A549 (cell line): ENCODE measurements around the gene MTPN. TPM values are rescaled to one million over a fixed set of nuclear protein-coding genes. Genes with fewer than 3 reads are reported as not detected.

Experiments used
- ATAC-seq, 2 experiments: fragments of 200-7000 bp in 1 of 2; fragments of >200 bp in 1 of 2; cut with Nextera tagmentation in 1 of 2; cut with Tn5 transposase in 1 of 2; 3 replicates each; pipeline versions ENCODE4 v1.8.0 to v1.9.1; 2018 to 2020; ENCODE audit warnings: mild to moderate bottlenecking in 1 of 2, moderate library complexity in 1 of 2
- CTCF ChIA-PET: fragments of 300-600 bp; sonication (Branson Sonifier 250); formaldehyde crosslinking; extraction: SDS; loops from one replicate; lab custom pipeline; 2021; ENCODE audit warnings: antibody characterized with exemption, inconsistent platforms; lab: Yijun Ruan, JAX
- POLR2A ChIA-PET: fragments of 350-600 bp; formaldehyde crosslinking; extraction: SDS; loops from one replicate; lab custom pipeline; 2021; ENCODE audit warnings: antibody characterized with exemption, inconsistent platforms; lab: Yijun Ruan, JAX
- DNase-seq, 2 experiments: peaks; one replicate each; pipeline versions ENCODE4 v3.0.0 to v3.0.0-alpha.2; 2011 to 2016; ENCODE audit warnings: low read depth in 1 of 2, low spot score in 1 of 2
- FAIRE-seq: peaks from 2 replicates; lab custom pipeline; 2011; peaks lifted over from hg19 to GRCh38; lab: Jason Lieb, UNC
- H3K27ac ChIP-seq, 2 experiments: fragments of >200 bp; sonication (Bioruptor Twin); formaldehyde crosslinking; 3 replicates each; pipeline ENCODE4 v1.5.1; 2016 to 2017
- H3K4me1 ChIP-seq: fragments of >200 bp; sonication (Bioruptor Twin); formaldehyde crosslinking; 3 replicates; pipeline ENCODE4 v1.6.1; 2016
- H3K4me2 ChIP-seq: fragments of >200 bp; sonication (Bioruptor Twin); formaldehyde crosslinking; 3 replicates; pipeline ENCODE4 v1.6.1; 2016
- H3K4me3 ChIP-seq: fragments of >200 bp; sonication (Bioruptor Twin); formaldehyde crosslinking; 3 replicates; pipeline ENCODE4 v1.5.1; 2016
- H3K9me3 ChIP-seq: fragments of >200 bp; sonication (Bioruptor Twin); formaldehyde crosslinking; 3 replicates; pipeline ENCODE4 v1.6.1; 2016
- CBX8 ChIP-seq: fragments of 200-600 bp; sonication (generic); IDR thresholded peaks from 2 replicates; pipeline ENCODE4 v1.6.1; 2016
- CEBPB ChIP-seq, 2 experiments: fragments of >200 bp in 1 of 2; sonication (Bioruptor Twin) in 1 of 2; formaldehyde crosslinking in 1 of 2; IDR thresholded peaks; 2 replicates each; pipeline ENCODE4 v1.6.1; 2012 to 2016
- CHD4 ChIP-seq: fragments of 200-600 bp; sonication (generic); IDR thresholded peaks from 2 replicates; pipeline ENCODE4 v1.6.1; 2016; ENCODE audit warnings: antibody characterized with exemption, mild to moderate bottlenecking, borderline replicate concordance
- ESRRA ChIP-seq: fragments of 150-350 bp; IDR thresholded peaks from 2 replicates; pipeline ENCODE4 v1.6.1; 2014; ENCODE audit warnings: mild to moderate bottlenecking, low read length, borderline replicate concordance
- FOSB ChIP-seq: fragments of 250-450 bp; sonication (Bioruptor Pico); IDR thresholded peaks from 2 replicates; pipeline ENCODE4 v1.5.0; 2020; ENCODE audit warnings: mild to moderate bottlenecking, moderate library complexity
- FOXS1 ChIP-seq: fragments of 250-450 bp; sonication (Bioruptor Pico); IDR thresholded peaks from 2 replicates; pipeline ENCODE4 v1.5.0; 2020; ENCODE audit warnings: mild to moderate bottlenecking, moderate library complexity
- GATA3 ChIP-seq: IDR thresholded peaks from 2 replicates; pipeline ENCODE4 v1.6.1; 2012; ENCODE audit warnings: borderline replicate concordance
- HDAC2 ChIP-seq: fragments of 200-600 bp; sonication (generic); IDR thresholded peaks from 2 replicates; pipeline ENCODE4 v1.6.1; 2016
- HOXB13 ChIP-seq: fragments of 250-450 bp; sonication (Bioruptor Pico); IDR thresholded peaks from 2 replicates; pipeline ENCODE4 v1.5.0; 2020; ENCODE audit warnings: low read depth, mild to moderate bottlenecking, moderate library complexity
- JUN ChIP-seq, 2 experiments: fragments of >200 bp; sonication (Bioruptor Twin); formaldehyde crosslinking; IDR thresholded peaks; 2 replicates in 1 of 2; 3 replicates in 1 of 2; pipeline ENCODE4 v1.6.1; 2016 to 2017
- JUNB ChIP-seq: fragments of >200 bp; sonication (Bioruptor Twin); formaldehyde crosslinking; IDR thresholded peaks from 2 replicates; pipeline ENCODE4 v1.6.1; 2016
- KDM5A ChIP-seq: fragments of 200-600 bp; sonication (generic); IDR thresholded peaks from 2 replicates; pipeline ENCODE4 v1.6.1; 2016; ENCODE audit warnings: antibody characterized with exemption, mild to moderate bottlenecking
- MAFK ChIP-seq: fragments of 450-650 bp; IDR thresholded peaks from 2 replicates; pipeline ENCODE4 v1.6.1; 2014; ENCODE audit not compliant: partially characterized antibody
- MAZ ChIP-seq: fragments of 150-350 bp; IDR thresholded peaks from 2 replicates; pipeline ENCODE4 v1.6.1; 2014; ENCODE audit warnings: antibody characterized with exemption, low read depth, low read length, borderline replicate concordance
- NFE2L2 ChIP-seq: fragments of 150-350 bp; conservative IDR thresholded peaks from 2 replicates; pipeline ENCODE4 v1.6.1; 2014; ENCODE audit warnings: low read length
- NPAS2 ChIP-seq: fragments of 250-450 bp; sonication (Bioruptor Pico); IDR thresholded peaks from 2 replicates; pipeline ENCODE4 v1.8.0; 2022; ENCODE audit warnings: mild to moderate bottlenecking, moderate library complexity, borderline replicate concordance
- NR3C1 ChIP-seq: fragments of >200 bp; sonication (Bioruptor Twin); formaldehyde crosslinking; IDR thresholded peaks from 3 replicates; pipeline ENCODE4 v1.6.1; 2017
- POLR2A ChIP-seq: IDR thresholded peaks from 2 replicates; pipeline ENCODE4 v1.6.1; 2012; ENCODE audit warnings: mild to moderate bottlenecking, low read length
- RARB ChIP-seq: fragments of 250-450 bp; sonication (Bioruptor Pico); IDR thresholded peaks from 2 replicates; pipeline ENCODE4 v1.8.0; 2021; ENCODE audit warnings: mild to moderate bottlenecking, moderate library complexity
- RCOR1 ChIP-seq: fragments of 150-350 bp; IDR thresholded peaks from 2 replicates; pipeline ENCODE4 v1.6.1; 2014; ENCODE audit warnings: antibody characterized with exemption, low read length, low read depth
- SMC3 ChIP-seq: fragments of >200 bp; sonication (Bioruptor Twin); formaldehyde crosslinking; IDR thresholded peaks from 3 replicates; pipeline ENCODE4 v1.6.1; 2018; ENCODE audit warnings: inconsistent platforms
- SREBF2 ChIP-seq: fragments of 450-650 bp; IDR thresholded peaks from 2 replicates; pipeline ENCODE4 v1.6.1; 2014; ENCODE audit warnings: mild to moderate bottlenecking, moderate library complexity
- TFCP2L1 ChIP-seq: fragments of 250-450 bp; sonication (Bioruptor Pico); IDR thresholded peaks from 2 replicates; pipeline ENCODE4 v1.5.0; 2021; ENCODE audit warnings: mild to moderate bottlenecking
- ZSCAN20 ChIP-seq: fragments of 250-450 bp; sonication (Bioruptor Pico); IDR thresholded peaks from 2 replicates; pipeline ENCODE4 v1.8.0; 2022; ENCODE audit warnings: mild to moderate bottlenecking, moderate library complexity
- WGBS: methylation state at CpG from one replicate; pipeline ENCODE4 v1.1.6; 2017; ENCODE audit errors: missing lambda C conversion rate; 5-methylcytosine and 5-hydroxymethylcytosine counted together
- polyA plus RNA-seq, 4 experiments: library from polyadenylated mRNA; depleted of rRNA in 3 of 4; stranded (reverse); fragments of >200 nt; fragmentation: RNase III in 1 of 4; extraction: RNeasy Plus Mini Kit Qiagen cat#74134 plus additional on column Dnase treatment in 1 of 4; gene quantifications; 2 replicates in 3 of 4; 3 replicates in 1 of 4; pipeline ENCODE4 v1.2.3, GENCODE V29; 2011 to 2017
- TF ChIP-seq, protein P1 (sequence below): fragments of >200 bp; sonication (Bioruptor Twin); formaldehyde crosslinking; IDR thresholded peaks from 3 replicates; pipeline ENCODE4 v1.6.1; 2016
- TF ChIP-seq, protein P2 (sequence below): fragments of >200 bp; sonication (Bioruptor Twin); formaldehyde crosslinking; IDR thresholded peaks from 3 replicates; pipeline ENCODE4 v1.5.1; 2016
- TF ChIP-seq, protein P3 (sequence below): fragments of 250-450 bp; sonication (Bioruptor Pico); IDR thresholded peaks from 2 replicates; pipeline ENCODE4 v1.5.0; 2020; ENCODE audit warnings: low read depth, mild to moderate bottlenecking, moderate library complexity

The MTPN gene
- polyA plus RNA-seq, 2 of the 4 experiments (the other 2 are of a cell fraction): 147 to 206 TPM

DNA sequence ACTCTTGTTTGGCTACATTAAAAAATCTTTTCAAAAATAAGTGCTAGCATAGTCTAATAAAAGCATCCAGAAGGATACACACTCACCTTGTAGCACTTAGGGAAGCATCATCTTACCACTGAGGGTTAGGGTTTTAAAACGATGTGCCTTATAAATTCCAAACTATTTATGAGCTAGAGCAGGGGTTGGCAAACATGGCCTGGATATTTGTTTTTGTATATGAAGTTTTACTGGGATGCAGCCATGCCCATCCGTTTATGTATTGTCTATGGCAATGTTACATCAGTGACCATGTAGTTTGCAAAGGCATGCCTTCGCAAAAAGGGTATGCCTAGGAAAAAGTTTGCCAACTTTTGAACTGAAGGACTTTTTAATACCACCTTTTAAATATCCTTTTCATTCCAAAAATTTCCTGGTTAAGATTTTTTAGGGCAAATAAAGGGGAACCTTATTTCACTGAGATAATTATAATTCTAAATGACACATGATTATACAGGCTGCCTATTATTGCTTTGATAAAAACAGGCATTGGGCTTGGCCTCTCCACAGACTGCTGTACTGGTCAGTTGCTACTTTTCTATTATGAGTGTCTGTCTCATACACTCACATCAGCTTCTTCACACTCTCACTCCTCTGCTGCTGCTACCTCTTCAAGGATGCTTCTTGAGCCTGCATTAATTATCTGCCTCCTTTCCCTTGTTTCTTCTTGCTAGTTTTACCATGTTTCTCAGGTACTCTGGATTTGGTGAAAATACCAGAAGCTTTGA is 30.7 kb downstream of the MTPN start:
- no peak for DNase-seq
- ChIA-PET CTCF (no interaction called here), POLR2A (no interaction called here)
- ATAC-seq: no peak
- H3K4me2 ChIP-seq: no peak overlapping the region
- FAIRE-seq: no peak
- TF ChIP-seq HOXB13 (CRISPR knock-in tag) (no peak), MAZ (no peak), SMC3 (no peak), FOSB (CRISPR knock-in tag) (no peak), ZSCAN20 (CRISPR knock-in tag) (no peak), POLR2A (no peak), NPAS2 (CRISPR knock-in tag) (no peak), JUNB (no peak), RCOR1 (no peak), GATA3 (no peak), MAFK (no peak), SREBF2 (no peak), HDAC2 (no peak)
- TF ChIP-seq, protein P1, sequence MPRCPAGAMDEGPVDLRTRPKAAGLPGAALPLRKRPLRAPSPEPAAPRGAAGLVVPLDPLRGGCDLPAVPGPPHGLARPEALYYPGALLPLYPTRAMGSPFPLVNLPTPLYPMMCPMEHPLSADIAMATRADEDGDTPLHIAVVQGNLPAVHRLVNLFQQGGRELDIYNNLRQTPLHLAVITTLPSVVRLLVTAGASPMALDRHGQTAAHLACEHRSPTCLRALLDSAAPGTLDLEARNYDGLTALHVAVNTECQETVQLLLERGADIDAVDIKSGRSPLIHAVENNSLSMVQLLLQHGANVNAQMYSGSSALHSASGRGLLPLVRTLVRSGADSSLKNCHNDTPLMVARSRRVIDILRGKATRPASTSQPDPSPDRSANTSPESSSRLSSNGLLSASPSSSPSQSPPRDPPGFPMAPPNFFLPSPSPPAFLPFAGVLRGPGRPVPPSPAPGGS: no peak
- TF ChIP-seq, protein P2, sequence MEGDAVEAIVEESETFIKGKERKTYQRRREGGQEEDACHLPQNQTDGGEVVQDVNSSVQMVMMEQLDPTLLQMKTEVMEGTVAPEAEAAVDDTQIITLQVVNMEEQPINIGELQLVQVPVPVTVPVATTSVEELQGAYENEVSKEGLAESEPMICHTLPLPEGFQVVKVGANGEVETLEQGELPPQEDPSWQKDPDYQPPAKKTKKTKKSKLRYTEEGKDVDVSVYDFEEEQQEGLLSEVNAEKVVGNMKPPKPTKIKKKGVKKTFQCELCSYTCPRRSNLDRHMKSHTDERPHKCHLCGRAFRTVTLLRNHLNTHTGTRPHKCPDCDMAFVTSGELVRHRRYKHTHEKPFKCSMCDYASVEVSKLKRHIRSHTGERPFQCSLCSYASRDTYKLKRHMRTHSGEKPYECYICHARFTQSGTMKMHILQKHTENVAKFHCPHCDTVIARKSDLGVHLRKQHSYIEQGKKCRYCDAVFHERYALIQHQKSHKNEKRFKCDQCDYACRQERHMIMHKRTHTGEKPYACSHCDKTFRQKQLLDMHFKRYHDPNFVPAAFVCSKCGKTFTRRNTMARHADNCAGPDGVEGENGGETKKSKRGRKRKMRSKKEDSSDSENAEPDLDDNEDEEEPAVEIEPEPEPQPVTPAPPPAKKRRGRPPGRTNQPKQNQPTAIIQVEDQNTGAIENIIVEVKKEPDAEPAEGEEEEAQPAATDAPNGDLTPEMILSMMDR: no peak
- H3K4me1 ChIP-seq: peaks cover 11% of the 10 kb centered on the region; the same call in 1 of the 3 replicates
- H3K27ac ChIP-seq: no peak overlapping the region
- H3K4me3 ChIP-seq: no peak overlapping the region
- no peaks in the 10 kb centered on the region for H3K9me3 ChIP-seq
- 75% methylated on average over 3 of the region's 3 CpGs for WGBS

DNA sequence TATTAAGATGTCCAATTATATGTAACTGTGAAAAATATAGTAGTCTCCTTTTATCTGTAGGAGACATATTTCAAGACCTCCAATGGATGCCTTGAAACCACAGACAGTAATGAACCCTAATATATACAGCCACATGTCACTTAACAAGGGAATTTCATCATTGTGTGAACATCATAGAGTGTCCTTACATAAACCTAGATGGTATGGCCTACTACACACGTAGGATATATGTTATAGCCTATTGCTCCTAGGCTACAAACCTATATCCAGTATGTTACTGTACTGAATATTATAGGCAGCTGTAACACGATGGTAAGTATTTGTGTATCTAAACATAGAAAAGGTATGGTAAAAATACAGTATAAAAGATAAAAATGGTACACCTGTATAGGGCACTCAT is 32.4 kb downstream of the MTPN start:
- H3K27ac ChIP-seq: no peak overlapping the region
- peaks cover 11% of the 10 kb centered on the region; the same call in 1 of the 3 replicates for H3K4me1 ChIP-seq
- no peak overlapping the region for H3K4me2 ChIP-seq
- TF ChIP-seq CHD4 (no peak), NR3C1 (no peak), RCOR1 (no peak), CBX8 (no peak), MAFK (no peak), ESRRA (no peak), JUN (IDR thresholded peaks at IDR 0.05) (no peak), RARB (CRISPR knock-in tag) (no peak), FOXS1 (CRISPR knock-in tag) (no peak), KDM5A (no peak), TFCP2L1 (no peak), CEBPB (IDR thresholded peaks at IDR 0.05) (no peak), NFE2L2 (no peak)
- TF ChIP-seq, protein P3, sequence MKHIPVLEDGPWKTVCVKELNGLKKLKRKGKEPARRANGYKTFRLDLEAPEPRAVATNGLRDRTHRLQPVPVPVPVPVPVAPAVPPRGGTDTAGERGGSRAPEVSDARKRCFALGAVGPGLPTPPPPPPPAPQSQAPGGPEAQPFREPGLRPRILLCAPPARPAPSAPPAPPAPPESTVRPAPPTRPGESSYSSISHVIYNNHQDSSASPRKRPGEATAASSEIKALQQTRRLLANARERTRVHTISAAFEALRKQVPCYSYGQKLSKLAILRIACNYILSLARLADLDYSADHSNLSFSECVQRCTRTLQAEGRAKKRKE (CRISPR knock-in tag): no peak
- TF ChIP-seq, all 56 proteins: peak for 0
- ChIA-PET POLR2A (no interaction called here), CTCF (interaction anchor here (0.9 to 1.3 kb wide), 2 partner anchors 9 to 144 kb away, joined by 3 read pairs; no protein-coding TSS in a partner anchor)
- ATAC-seq (no peak), FAIRE-seq (no peak), DNase-seq (no peak)
- H3K4me3 ChIP-seq: no peak overlapping the region
- no peaks in the 10 kb centered on the region for H3K9me3 ChIP-seq
- 90% methylated on average over 2 of the region's 2 CpGs for WGBS
